Stimulated activated naive CD4-positive, alpha-beta T cell (primary cell): ENCODE results near the gene EIF4EBP2.

Experiments used
- DNase-seq, 6 experiments: peaks; one replicate each; lab custom pipeline; 2025; lab: John Stamatoyannopoulos, UW

The EIF4EBP2 gene

DNA sequence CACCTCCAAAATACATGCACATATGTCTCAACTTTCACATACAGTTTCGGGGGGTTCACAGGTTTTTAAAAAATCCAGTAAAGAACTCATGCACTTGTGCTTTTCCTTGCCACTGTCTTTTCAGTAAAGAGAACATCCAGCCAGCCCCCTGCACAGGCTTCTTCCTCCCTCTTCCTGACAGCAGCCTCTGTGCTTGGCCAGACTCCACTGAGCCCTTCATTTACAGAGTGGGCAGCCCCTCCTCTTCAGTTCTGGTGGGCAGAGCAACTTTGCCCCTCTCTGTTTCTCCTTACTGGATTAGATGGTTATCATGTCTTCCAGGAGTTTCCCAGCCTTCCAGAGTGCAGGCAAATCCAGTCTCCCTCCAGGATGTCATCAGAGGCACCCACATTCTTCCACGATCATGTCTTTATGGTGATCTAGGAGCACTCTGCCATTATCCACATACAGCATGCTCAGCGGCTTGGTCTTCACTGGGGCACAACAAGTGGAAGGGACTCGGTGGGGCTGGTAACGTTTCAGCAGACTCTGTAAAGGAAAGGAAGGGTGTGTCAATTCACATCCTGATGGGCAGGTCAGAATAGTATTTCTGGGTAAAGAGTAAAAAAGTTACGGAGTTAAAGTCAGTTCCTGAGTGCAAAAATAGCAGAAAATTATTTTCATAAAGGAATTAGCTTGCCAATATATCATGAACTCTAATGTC lies 28.8 kb downstream of the EIF4EBP2 start:
- peak in 1 of 6 experiments; percentile 17 for DNase-seq

DNA sequence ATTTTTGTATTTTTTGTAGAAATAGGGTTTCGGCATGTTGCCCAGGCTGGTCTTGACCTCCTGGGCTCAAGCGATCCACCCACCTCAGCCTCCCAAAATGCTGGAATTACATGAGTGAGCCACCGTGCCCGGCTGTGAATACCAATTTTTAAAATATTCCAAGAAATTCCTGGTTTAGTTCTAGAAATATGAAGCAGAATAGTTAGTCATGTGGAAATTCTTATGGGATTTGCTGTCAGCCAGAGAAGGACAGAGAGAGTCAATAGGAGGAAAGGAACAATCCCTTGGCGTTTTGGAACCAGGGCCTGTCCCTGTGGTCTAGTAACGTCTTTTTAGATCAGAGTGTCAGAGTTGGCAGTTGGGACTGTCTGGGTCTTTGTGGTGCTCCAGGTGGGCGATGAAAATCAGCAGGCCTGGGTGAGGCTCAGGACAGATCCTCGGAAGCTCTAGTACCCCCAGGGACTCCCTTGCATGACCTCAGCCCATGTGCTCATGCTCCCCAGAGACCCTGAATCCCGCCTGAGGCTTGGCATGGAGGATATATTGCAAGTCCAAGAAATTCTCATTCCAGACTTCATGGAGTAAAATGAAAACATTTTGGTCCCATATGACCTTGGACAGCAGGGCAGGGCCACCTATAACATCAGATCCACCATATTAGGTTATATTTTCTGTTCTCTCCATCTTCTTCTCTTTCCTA lies 29.8 kb downstream of the EIF4EBP2 start:
- no peak for DNase-seq

DNA sequence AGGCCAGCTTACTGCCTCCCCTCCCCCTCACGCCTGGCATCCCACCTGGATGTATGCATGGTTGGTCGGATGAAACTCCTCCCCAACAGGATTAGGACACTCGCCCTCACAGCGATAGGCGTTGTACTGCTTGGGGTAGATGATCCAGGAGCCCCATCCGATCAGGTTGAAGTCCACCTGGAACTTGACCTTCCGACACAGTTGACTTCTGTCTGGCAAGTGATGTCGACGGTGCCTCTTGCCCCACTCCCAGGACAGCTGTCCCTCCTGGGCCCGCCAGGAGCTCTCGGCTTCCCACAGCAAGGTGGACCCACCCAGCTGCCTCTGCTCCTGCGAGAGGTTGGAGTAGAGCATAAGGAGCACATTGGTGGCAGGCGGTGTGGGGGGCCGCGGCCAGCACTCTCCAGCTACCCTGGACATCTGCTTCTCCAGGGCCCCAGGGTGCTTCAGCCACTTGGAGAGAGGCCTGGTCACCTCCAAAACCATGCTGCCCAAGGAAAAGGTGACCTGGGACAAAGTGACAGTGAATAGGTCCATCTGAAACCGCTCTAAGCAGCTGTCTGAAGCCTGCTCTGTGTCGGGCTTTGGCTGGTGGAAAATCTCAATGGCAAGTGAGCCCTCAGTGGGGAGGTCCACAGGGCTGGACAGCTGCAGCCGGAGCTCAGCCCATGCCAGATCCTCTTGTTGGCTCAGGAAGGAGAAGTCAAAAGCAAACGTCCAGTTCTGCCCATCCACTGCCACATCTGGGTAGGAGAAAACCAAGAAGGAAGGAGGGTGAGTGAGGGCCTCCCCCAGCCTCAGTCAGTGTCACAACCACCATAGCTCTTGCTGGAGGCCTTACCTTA lies 31.5 kb downstream of the EIF4EBP2 start:
- no peak for DNase-seq

DNA sequence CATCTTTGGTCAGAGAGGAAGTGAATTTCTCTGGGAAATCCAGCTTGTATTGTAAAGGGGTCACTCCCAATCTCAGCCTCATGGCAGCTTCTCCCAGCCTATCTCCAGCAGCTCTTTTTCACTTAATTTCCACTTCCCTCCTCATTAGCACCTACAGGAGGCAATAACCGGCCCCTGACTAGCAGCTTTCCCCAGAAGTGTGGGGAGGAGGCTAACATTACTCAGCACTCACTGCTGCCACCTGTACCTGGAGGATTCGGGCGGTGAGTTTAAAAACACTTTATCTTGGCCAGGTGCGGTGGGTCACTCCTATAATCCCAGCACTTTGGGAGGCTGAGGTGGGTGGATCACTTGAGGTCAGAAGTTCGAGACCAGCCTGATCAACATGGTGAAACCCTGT lies 33.8 kb downstream of the EIF4EBP2 start:
- DNase-seq, result no peak

DNA sequence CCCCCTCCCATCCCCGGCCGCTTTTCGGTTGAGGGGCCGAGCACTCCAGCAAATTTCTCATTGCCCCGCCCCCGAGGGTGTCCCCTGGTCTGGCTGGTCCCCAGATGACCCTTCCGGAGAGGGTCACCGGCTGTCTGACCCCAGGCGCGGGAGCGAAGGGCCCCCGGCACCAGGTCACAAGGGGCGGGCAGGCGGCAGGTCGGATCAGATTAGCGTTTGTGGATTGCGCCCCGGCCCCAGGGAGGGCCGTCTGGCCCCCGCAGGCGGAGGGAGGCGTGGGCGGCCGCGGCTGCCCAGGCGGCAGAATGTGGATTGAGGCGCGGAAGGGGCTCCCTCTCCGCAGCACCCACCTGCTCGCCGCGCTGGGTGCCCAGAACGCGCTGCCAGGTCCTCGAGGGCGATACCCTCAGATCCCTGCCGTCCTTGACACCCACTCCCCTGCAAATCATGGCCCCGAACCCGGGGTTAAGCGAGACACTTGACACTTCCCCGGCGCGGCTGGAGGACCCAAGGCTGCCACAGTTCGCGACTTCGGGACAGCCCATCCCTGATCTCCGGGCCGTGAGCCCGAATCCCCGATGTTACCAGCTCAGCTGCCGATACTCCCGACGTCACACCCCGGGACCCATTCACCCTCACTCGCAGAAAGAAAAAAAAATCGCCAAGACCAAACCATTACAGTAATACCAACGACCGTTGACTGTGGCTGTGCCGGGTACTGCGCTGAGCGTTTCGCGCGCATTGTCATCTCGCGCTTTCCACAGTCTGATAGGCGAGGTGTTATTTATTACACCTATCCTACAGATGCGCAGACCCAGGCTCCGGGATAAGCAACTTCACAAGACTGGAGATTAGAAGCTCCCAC lies 36.6 kb downstream of the EIF4EBP2 start:
- DNase-seq, result peak in 2 of 6 experiments; percentile 13 to 15

DNA sequence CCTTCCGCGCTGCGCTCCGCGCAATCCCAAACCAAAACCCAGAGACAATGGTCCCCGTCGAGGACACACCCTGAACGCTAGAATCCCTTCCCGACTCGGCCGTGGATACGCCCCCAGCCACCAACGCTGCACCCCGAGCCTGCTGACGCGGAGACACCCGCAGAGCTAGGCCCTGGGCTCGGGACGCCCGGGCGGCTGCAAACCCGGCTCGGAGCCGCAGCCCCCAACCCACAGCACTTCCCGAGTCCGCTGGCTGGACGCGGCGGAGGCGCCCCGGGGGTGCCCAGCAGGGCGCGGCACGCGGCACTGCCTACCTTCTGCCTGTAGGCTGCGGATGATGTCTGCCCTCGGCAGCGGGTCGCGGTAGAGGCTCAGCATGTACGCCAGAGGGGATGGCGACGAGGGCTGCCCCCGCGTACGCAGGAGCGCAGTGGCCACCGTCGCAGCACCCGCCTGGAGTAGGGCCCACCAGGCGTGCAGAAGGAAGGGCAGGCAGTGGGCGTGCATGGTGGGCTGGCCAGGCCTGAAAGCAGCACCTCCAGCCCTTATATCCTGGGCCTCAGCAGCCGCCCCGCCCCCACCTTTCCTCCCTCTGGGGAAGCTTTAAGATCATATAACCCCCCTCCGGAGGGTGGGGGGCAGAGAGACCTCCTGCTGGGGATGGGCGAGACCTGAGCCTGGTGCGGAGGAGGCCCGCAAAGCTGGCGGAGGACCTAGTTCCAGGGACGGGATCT lies 37.4 kb downstream of the EIF4EBP2 start, which contains the start of gene NODAL:
Gene NODAL (minus strand): TSS at position 521 of the 734 bp plus-strand sequence. CDS start 14 bp downstream, at position 507.
- peak in 1 of 6 experiments; percentile 24 for DNase-seq

DNA sequence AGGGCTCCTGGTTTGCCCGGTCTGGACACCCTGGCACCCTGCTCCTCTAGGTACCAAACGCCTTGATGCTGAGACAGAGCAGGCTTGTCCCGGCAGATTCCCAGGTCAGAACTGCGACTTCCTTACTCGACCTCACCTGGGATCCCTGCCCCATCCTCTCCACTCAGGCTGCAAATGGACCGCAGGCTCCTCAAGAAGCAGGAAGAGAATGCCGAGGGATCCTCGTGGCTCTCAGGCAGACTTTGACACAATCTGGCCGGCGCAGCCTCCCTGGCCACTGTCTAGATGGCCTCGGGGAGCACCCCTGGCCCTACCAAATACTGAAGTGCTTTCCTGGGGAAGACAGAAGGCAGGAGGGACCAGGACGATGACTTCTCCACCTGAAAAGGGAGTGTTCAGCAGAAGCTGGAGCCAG lies 38.0 kb downstream of the EIF4EBP2 start:
- peak in 1 of 6 experiments; percentile 6 for DNase-seq

DNA sequence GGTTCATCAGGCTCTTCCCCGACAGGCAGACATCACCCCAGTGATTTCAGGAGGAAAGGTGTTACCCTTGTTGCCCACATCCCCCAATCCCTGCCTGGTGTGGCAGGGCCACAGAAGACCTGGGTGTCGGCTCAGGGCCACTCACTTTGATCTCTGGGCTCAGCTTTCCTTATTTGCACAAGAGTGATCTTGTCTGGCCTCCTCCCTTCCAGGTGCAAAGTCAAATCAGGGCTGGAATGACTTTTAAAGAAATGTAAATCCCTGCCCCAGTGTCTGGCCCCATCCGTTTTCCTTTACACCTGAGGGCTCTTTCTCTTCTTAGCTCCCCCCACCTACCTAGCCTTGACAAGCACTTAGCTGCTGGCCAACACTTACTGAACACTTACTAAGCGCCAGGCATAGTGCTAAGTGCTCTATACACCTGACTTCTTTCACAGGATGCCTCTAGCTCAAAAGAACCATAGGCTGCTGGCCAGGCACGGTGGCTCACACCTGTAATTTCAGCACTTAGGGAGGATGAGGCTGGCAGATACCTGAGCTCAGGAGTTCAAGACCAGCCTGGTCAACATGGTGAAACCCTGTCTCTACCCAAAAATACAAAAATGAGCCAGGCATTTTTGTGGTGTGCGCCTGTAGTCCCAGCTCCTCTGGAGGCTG lies 38.5 kb downstream of the EIF4EBP2 start:
- no peak for DNase-seq

DNA sequence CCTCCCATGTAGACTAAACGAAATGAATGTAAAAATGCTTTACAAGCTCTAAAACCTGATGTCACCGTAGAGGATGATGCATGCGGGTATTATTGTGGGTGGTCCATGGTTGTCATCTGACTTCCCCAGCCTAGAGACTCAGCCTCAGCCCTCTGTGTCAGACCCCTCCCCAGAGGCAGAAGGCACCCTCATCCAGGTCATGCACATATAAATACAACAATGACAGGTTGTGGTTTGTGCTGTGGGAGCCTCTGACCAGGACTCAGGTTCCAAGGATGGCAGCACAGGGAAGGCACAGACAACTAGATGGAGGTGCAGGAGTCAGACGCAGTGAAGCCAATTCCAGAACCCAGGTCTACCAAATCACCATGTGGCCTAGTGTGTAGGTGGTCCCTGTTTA lies 40.8 kb downstream of the EIF4EBP2 start:
- no peak for DNase-seq

DNA sequence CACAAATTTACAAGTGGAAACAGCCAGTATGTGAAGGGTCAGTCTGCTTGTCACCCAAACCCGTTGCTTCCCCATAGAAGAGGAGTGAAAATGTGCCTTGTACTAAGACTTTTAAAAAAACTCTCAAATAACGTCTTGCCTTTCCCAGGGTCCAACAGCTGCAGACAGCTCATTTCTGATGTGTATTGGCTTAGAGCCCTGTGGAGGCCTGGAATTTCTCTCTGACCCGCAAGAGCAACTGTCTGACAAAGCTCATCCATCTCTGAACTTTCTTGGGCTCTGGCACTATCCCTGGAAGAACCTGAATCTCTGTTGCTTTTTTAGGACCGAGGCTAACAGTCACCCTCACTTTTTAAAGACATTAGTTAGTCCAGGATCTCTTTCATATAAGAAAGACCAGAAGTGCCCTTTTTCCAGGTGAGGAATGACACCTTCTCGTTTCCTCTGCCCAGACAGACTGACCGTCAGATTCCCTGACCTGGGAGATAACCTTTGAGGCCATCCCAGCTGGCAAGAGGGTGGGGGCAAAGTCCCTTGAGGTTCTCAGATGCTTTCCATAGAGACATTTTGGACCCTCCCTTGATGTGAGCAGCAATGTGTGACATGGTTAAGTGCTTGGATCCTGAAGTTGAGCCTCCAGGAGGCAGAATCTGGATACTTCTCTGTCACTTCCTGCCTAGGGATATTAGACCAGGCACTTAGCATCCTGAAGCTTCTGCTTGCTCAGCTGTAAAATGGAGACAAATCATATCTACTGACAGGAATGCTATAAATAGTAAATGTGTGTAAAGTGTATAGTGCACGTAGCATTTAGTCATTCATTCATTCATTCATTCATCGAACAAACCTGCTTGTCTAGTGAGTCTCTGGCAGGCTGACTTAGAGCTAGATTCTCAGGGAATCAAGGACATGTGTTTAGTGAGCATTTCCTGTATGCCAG lies 42.0 kb downstream of the EIF4EBP2 start:
- DNase-seq, result no peak

DNA sequence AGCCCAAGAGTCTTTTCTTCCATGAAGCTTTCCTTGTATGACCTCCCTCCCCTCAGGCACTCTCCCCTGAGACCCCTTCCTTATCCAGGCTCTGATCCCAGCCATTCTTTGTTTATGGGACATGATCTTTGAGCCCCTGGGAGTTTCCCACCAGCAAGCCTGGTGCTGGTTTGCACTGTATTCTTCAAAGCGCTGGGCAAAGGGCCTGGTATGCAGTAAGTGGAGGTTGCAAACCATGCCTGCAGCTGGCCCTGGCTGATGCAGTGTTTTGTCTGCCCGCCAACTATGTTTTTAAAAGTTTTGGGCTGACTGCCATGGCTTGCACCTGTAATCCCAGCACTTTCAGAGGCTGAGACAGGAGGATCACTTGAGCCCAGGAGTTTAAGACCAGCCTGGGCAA lies 44.3 kb downstream of the EIF4EBP2 start:
- DNase-seq, result no peak

DNA sequence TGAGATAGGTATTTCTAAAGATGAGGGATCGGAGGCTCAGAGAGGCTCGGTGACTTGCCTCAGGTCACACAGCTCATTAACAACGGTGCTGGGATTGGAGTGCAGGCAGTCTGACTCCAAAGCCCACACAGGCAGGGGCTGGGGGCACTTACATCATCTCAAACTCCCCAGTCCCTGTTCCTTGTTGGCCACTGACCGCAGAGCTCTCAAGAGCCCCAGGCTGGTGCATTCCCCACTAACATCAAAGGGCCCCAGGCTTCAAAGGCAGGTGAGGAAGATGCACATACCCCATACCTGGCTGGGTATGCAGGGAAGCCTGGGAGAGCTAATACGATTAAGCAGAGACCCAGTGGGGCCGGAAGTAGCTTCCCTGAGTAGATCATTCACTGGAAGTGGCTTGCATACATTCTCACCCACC lies 51.3 kb downstream of the EIF4EBP2 start:
- DNase-seq, result no peak

DNA sequence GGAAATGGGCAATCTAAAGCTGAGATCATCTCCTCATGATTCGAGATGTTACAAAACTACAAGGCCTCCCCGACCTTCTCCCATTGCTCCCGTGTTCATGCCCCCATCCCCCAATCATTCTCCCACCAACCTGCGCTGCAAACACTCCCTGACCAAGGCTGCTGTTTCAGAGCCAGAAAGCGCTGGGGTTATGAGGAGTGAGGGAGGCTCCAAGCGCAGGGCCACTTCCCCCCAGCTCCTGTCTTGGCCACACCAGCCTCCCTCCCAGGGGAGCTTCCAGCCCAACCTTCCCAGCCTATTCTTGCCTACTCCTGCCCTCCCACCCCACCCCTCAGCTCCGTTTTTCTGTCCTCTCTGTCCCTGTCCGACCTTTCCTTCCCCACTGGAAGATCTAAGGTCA lies 52.2 kb downstream of the EIF4EBP2 start:
- no peak for DNase-seq

DNA sequence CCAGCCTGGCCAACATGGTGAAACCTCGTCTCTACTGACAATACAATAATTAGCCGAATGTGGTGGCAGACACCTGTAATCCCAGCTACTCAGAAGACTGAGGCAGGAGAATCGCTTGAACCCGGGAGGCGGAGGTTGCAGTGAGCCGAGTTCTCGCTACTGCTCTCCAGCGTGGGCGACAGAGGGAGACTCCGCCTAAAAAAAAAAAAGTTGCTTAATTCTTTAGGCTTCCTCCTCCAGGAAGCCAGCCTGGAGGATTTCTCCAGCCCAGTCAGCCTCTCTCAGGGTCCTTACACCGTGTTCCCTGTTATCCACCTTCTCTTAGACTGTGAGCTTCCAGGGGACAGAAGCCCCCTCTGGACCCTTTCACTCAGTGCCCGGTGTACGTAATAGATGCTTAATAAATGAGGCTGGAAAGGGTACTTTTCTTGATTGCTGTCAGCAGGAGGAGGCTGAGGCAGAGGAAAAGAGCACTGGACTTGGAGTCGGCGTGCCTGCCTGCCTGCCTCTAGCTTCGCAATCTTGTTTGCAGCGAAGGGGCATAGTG lies 53.9 kb downstream of the EIF4EBP2 start:
- no peak for DNase-seq

DNA sequence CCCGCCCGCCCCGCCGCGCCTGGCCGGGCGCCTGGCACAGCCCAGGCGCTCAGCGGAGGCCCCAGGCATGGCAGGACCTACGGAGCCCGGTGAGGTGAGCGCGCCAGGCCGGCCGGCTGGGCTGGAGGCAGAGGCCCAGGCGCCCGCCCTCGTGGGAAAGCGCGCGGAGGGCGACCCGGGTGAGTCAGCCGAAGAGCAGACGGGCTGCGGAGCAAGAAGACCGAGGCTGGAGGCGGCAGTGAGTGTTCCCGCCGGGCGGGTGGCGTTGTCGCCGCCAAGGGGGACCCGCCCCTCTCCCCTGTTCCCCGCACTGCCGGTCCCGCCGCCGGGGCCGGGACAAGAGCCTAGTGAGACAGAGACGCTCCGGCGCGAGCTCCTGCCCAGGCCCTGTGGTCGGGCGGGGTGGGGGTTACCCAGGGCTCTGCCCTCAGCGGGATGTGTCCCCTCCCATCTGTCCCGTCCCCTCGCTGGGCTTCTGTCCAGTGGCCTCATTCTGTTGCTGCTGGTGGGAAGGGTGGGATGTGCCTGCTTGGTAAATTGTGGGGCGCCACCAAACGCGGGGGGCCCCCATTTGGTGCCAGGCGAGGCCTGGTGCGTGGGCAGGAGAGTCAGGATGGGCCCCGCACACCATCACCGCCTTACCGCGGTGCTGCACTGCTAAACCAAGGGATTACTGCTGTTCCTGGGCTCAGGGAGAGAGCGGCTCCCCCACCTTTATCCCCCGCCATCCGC lies 54.5 kb downstream of the EIF4EBP2 start:
- DNase-seq, result no peak

DNA sequence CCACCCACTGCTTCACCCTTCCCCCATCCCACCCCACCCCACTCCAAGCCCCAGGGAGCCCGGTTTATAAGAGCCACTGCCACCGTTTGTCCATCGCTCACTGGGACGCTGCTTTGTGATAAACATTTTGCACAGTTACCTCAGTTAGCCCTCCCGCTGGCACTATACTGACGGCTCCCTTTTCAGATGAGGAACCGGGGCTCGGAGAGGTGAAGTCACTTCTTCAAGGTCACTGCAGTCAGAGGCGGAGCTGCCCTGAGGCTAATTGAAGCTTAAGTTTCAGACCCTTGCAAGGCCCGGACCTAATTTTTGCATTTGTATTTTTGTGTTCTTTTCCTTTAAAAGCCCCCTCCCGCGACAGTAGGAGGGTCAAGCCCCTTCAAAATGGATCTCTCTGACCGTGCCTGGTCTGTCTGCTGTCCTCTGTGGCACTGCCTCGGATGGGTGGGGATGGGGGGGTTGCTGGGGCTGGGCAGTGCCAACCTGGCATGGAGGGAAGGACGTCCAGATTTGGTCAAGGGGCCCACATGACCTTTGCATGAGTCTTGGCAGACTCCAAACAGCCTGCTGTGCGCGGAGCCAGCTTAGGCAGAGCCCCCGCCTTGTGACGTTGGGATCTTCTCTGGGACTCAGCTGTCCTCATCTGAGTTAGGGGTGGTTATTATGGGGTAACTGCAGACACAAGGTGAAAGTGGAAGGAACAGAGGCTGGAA lies 55.3 kb downstream of the EIF4EBP2 start:
- no peak for DNase-seq

DNA sequence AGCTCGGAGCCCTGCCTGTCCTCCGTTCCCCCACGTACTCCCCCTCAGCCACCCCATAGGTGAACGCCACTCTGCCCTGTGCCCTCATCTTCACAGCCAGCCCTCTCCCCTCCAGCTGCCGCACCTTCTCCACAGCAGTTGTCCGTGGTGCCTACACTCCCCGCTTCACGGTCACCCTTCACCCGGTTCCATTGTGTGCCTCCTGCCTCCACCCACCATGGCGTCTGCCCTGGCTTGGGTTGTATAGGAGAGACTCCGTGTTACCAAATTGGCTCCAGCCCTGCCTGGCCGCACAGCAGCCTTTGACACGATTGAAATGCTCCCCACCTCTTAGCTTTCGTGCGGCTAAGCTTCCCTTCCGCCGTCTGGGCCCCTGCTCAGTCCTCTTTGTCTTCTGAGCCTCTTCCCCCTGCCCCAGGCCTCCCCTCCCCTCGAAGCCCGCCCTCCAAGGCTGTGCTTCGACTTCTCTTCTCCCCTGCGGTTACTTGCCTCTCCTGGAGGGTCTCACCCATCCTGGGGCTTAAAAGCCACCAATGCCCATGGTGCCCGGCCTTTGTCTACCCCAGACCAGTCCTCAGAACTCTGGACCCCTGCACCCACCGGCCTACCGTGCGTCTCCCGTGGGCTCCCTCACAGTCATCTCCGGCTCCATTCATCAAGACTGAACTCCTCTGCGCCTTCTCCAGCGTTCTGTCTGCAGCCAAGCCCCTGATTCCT lies 56.0 kb downstream of the EIF4EBP2 start:
- no peak for DNase-seq
